ENCODE measurements around the gene IL16.
"Not testable (repeated sequence)": the region's sequence is repeated elsewhere in the genome, so short reads cannot be mapped to it uniquely, and the experiment has no call there.

Gene IL16

GRCh38 chr15:81321667-81322066 lies 125.0 kb downstream of the IL16 start:
- no peak for DNase-seq

- no peak for DNase-seq
Observed at GRCh38 chr15:81322676-81323253, 126.1 kb downstream of the IL16 start.

- no peak for DNase-seq
Observed at GRCh38 chr15:81323559-81323943, 126.9 kb downstream of the IL16 start.

- peak; percentile 64 for DNase-seq
Observed at GRCh38 chr15:81323944-81324881, 127.5 kb downstream of the IL16 start, which contains the start of gene STARD5. Gene STARD5 (minus strand): TSS chr15:81324141. CDS start chr15:81324099, 42 bp downstream.

GRCh38 chr15:81326466-81327212 lies 130.0 kb downstream of the IL16 start:
- peak; percentile 55 for DNase-seq

GRCh38 chr15:81327516-81327915 lies 130.8 kb downstream of the IL16 start:
- no peak for DNase-seq

GRCh38 chr15:81329446-81329845 lies 132.8 kb downstream of the IL16 start:
- DNase-seq = no peak

- no peak for DNase-seq
Observed at GRCh38 chr15:81330366-81331090, 133.8 kb downstream of the IL16 start.

- not testable (repeated sequence) for DNase-seq
Observed at GRCh38 chr15:81331141-81331540, 134.5 kb downstream of the IL16 start.

GRCh38 chr15:81331600-81331999 lies 134.9 kb downstream of the IL16 start:
- no peak for DNase-seq

GRCh38 chr15:81332326-81332725 lies 135.6 kb downstream of the IL16 start:
- no peak for DNase-seq

- no peak for DNase-seq
Observed at GRCh38 chr15:81333363-81333762, 136.7 kb downstream of the IL16 start.

- peak; percentile 88 for DNase-seq
Observed at GRCh38 chr15:81334768-81335435, 138.2 kb downstream of the IL16 start.

- DNase-seq = no peak
Observed at GRCh38 chr15:81335631-81336030, 139.0 kb downstream of the IL16 start.

GRCh38 chr15:81336568-81336967 lies 139.9 kb downstream of the IL16 start:
- DNase-seq = no peak

- no peak for DNase-seq
Observed at GRCh38 chr15:81337241-81337640, 140.6 kb downstream of the IL16 start.

- no peak for DNase-seq
Observed at GRCh38 chr15:81337713-81338157, 141.1 kb downstream of the IL16 start.

GRCh38 chr15:81338170-81339007 lies 141.7 kb downstream of the IL16 start:
- DNase-seq = no peak

GRCh38 chr15:81339321-81339720 lies 142.6 kb downstream of the IL16 start:
- no peak for DNase-seq

- DNase-seq = no peak
Observed at GRCh38 chr15:81339851-81340250, 143.2 kb downstream of the IL16 start.

GRCh38 chr15:81341351-81341750 lies 144.7 kb downstream of the IL16 start:
- no peak for DNase-seq

Data from NCI-H187 treated with DMSO at 0.1 percent for 48 hours (cell line).